Glomerular endothelial cell (primary cell): ENCODE measurements around the gene ASTN2. TPM values are rescaled to one million over a fixed set of nuclear protein-coding genes. Genes with fewer than 3 reads are reported as not detected.
"Not testable (repeated sequence)": the region's sequence is repeated elsewhere in the genome, so short reads cannot be mapped to it uniquely, and the experiment has no call there.

Source experiments
- DNase-seq: peaks from one replicate; pipeline ENCODE4 v3.0.0-alpha.2; 2011; ENCODE audit warnings: low read depth, low spot score; ENCODE audit errors: extremely low read depth
- total RNA-seq: library from RNA; depleted of rRNA; stranded (reverse); fragments of >200 nt; gene quantifications from 2 replicates; pipeline ENCODE4 v1.2.3, GENCODE V29; 2015

ASTN2 gene
- total RNA-seq, 1 donor from 2014 or later = 3.8 TPM

- no peak for DNase-seq
Observed at GRCh38 chr9:117081641-117082317, 333.1 kb downstream of the ASTN2 start.

DNA sequence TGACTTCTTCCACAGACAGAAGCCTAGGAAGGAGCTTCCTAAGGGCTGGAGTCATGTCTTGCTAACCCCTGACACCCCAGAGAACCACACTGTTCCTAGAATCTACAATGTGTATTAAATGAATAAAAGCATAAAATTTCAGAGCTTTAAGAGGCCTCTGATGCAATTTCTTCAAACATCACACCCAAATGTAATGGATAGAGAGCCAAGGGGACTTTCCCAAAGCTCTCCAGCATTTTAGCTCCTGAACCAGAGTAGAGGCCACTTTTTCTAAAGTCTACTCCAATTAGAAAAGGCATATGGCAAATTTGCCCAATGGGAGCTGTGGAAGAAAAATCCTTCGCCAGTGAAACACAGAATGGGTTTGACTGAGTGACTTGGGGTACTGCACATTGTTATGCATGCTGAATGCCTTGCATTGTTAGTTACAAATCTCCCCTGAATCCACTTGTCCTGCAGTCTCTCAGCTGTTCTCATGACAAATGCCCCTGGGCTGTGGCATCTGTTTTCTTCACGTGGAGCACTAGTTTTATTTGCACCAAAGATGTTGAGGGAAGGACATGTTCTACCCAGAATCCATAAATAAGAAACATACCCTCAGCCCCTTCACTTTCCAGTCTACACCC lies 334.0 kb downstream of the ASTN2 start:
- no peak for DNase-seq

- DNase-seq = no peak
Observed at GRCh38 chr9:117076571-117077290, 338.1 kb downstream of the ASTN2 start.

- no peak for DNase-seq
Observed at GRCh38 chr9:117075636-117076035, 339.2 kb downstream of the ASTN2 start.

GRCh38 chr9:117074784-117075520 lies 339.9 kb downstream of the ASTN2 start:
- DNase-seq = no peak

GRCh38 chr9:117074342-117074662 lies 340.6 kb downstream of the ASTN2 start:
- DNase-seq = no peak

DNA sequence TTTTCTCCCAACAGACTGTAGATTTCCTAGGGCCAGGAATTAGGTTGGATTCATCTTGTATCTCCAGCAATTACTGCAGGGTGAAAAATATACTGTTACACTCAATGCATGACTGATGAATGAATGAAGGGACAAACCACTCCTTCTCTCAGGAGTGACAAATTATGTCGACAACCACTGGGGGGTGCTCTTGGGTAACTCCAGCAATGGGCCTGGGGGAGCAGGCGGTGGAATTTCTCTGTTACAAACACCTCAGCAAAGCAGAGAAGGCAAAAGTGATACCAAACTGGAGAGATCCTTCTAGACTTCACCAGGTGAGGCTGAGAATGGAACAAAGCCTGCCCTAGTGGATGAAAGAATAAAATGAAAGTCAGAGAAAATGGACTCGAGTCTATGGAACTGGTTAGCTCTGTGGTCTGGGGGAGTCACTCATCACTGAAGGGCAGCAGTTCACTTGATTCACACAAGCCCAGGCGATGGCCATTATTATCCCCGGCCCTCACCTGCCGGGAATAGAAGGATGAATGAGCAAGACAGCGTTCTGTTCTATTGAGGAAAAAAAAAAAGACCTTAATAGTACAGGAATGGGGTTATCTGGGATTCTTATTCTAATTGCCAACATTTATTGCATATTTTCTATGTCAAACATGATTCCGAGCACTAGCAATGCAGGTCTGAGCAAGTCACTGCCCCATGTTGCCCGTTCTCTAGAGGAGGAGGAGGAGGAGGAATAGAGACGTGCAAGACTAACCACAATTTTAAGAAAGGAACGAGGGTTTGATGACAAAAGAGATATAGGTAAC lies 341.1 kb downstream of the ASTN2 start:
- no peak for DNase-seq

- no peak for DNase-seq
Observed at GRCh38 chr9:117073071-117073470, 341.8 kb downstream of the ASTN2 start.

GRCh38 chr9:117072216-117072615 lies 342.6 kb downstream of the ASTN2 start:
- no peak for DNase-seq

- not testable (repeated sequence) for DNase-seq
Observed at GRCh38 chr9:117071673-117072207, 343.1 kb downstream of the ASTN2 start.

GRCh38 chr9:117063721-117064471 lies 351.0 kb downstream of the ASTN2 start:
- DNase-seq = no peak

- DNase-seq = no peak
Observed at GRCh38 chr9:117060963-117061362, 353.9 kb downstream of the ASTN2 start.

DNA sequence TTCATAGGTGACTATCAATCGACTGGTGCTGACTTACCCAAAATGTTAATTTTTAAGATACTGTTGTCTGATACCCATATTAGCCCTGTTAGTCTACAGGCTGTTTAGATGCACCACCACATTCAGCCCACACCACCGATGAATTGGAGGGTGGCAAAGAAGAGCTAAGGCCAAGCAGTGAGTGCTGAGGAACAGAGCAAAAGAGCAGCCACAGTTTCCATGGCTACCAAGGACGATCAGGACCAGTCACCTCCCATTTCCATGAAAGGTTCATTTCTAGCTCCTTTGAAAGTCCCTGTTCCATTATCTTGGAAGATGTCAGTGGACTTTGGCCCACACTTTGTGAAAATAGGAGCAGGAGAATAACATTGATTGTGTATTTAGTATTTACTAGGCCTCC lies 364.9 kb downstream of the ASTN2 start:
- DNase-seq = no peak

DNA sequence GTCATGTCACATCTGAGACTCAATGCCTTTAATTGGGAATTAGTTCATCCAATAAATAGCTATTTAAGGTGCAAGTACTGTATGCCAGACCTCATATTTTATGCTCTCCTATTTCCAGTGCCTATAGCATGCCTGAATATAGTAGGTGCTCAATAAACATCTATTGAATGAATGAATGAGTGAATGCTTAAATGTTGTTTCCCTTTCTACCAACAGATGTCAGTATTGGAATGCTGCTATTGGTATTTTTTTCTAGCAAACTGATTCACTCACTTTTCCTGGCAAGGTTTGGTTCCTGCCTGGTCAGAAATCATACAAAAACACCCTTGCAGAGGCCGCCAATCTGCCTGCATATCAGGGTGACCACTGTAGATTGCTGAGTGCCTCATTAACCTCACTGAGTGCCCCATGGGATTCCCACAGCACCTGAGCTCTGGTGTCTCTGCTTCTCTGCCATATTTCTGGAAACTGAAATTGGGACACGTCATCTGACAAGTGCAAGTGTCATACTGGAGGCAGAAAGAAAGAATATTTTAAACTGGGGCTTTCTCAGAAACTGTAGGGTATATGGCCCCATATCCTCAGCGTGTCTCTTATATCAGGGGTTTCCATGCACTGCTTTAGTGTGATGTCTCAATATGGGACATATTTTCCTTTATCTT lies 368.1 kb downstream of the ASTN2 start:
- DNase-seq = no peak

DNA sequence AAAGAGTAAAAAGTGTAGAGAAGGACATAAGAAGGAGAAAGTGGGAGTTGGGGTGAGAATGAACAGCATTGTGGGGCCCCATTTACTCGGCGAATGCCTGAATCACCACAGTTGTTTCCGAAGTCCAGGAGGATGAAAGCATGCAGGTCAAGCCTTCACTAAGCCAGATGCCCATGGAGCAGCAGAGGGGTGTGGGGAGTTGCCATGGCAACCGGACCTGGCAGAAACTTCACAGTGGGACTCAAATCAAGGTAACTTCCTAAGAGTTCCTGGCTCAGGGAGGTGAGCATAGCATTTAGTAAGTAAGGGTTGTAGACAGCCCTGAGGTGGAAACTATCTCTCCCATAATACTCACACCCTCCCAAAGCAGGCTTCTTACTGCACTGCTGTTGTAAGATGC lies 370.6 kb downstream of the ASTN2 start:
- no peak for DNase-seq

GRCh38 chr9:117043159-117043558 lies 371.7 kb downstream of the ASTN2 start:
- no peak for DNase-seq

GRCh38 chr9:117035546-117035945 lies 379.3 kb downstream of the ASTN2 start:
- no peak for DNase-seq

DNA sequence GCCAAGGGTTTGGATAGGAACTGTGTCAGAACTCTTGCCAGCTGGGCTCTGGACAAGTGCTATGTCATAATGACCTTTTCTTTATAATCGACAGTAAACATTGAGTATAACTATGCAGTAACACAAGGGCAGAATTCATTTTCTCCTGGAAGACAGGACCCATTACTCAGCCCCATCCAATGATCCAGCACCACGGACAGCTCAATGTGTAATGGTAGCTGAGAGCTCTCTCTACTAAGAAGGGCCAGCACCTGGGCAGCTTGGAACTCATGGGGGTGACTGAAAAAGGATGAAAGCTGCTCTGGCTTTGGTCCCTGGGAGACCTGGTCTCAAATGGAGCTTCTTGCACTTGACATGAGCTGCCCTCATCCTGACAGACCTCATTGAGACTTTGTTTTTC lies 380.0 kb downstream of the ASTN2 start:
- no peak for DNase-seq

DNA sequence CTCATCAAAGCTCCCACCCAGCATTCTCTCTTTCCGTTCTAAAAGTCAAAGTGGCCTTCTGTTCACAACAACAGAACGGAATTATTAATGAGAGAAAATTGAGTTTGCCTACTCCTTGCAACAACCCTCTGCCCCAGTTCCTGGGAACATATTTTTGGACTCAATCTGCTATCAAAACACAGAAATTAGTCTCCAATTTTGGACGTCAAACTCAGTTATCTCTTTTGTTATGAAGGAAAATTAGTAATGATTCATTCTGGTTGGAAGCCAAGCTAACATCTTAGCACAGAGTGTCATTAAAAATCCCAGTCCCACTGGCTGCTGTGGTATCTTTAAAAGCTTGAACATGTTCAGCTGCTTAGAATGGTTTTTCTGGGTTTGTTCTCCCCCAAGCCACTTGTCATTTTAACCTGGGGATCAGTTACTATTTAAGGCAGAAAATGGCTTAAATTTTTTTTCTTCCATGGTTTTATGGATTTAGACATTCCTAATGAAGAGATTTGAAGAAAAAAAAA lies 384.5 kb downstream of the ASTN2 start:
- no peak for DNase-seq
